GM19328 (cell line): ENCODE results near the gene AKIP1.

Experiments
- ATAC-seq: cut with Tn5 transposase; IDR thresholded peaks from one replicate; pipeline ENCODE4 v1.9.1; 2021; ENCODE audit warnings: mild to moderate bottlenecking, moderate library complexity; ENCODE audit not compliant: unreplicated experiment

AKIP1 gene

GRCh38 chr11:8956860-8957259 lies 45.9 kb downstream of the AKIP1 start:
- ATAC-seq, result no peak

GRCh38 chr11:8959546-8960166 lies 48.7 kb downstream of the AKIP1 start:
- ATAC-seq, result no peak

GRCh38 chr11:8961401-8961800 lies 50.4 kb downstream of the AKIP1 start:
- ATAC-seq, result no peak

- ATAC-seq, result no peak
Measured at GRCh38 chr11:8962841-8963240, 51.9 kb downstream of the AKIP1 start.

- ATAC-seq, result peak; percentile 68
Measured at GRCh38 chr11:8963569-8964323, 52.8 kb downstream of the AKIP1 start.

- ATAC-seq, result peak; percentile 78
Measured at GRCh38 chr11:8964324-8965320, 53.6 kb downstream of the AKIP1 start, which contains the start of gene TMEM9B. TMEM9B (minus strand) TSS chr11:8964442; CDS start chr11:8964313, 129 bp downstream.

- ATAC-seq, result no peak
Measured at GRCh38 chr11:8967184-8967583, 56.2 kb downstream of the AKIP1 start.
